HCT116 (cell line): ENCODE results near the gene PLD3. TPM values are rescaled to one million over a fixed set of nuclear protein-coding genes. Genes with fewer than 3 reads are reported as not detected.

Experiments
- ATAC-seq: fragments of 200-7000 bp; cut with Tn5 transposase; 2 replicates; pipeline ENCODE4 v1.9.1; 2020; ENCODE audit warnings: mild to moderate bottlenecking, moderate library complexity
- BruUV-seq: library from RNA; stranded (reverse); fragments of 400-500 nt; replicated peaks from 2 replicates; lab custom pipeline; 2021; lab: Mats Ljungman, UMichigan
- CTCF ChIA-PET: fragments of 300-600 bp; sonication (Branson Sonifier 250); formaldehyde crosslinking; loops from one replicate; lab custom pipeline; 2021; ENCODE audit warnings: antibody characterized with exemption; lab: Charles Lee
- POLR2A ChIA-PET: fragments of 300-600, 350-600 bp; sonication (Branson Sonifier 250); formaldehyde crosslinking; loops from one replicate; lab custom pipeline; 2021; ENCODE audit warnings: antibody characterized with exemption; lab: Charles Lee
- RAD21 ChIA-PET, 2 experiments: fragments of 300-600 bp; sonication (Branson Sonifier 250); formaldehyde crosslinking; loops; one replicate each; lab custom pipeline; 2023; ENCODE audit warnings: low total read pairs in 2 of 2; ENCODE audit not compliant: uncharacterized antibody in 2 of 2, unreplicated experiment in 2 of 2, low non-redundant PET in 1 of 2; lab: Charles Lee
- DNase-seq: peaks from one replicate; pipeline ENCODE4 v3.0.0-alpha.2; 2010; ENCODE audit warnings: low read depth, low spot score
- H2AFZ ChIP-seq: fragments of 200-600 bp; shearing (Covaris generic), sonication (generic); 2 replicates; pipeline ENCODE4 v1.6.1; 2017; ENCODE audit warnings: low read depth, mixed run types, mixed read lengths, antibody characterized with exemption, low read length; ENCODE audit not compliant: poor library complexity, severe bottlenecking
- H3K27ac ChIP-seq: 2 replicates; pipeline ENCODE4 v1.5.1; 2012; ENCODE audit warnings: low read depth, low read length
- H3K27me3 ChIP-seq: fragments of 200-600 bp; sonication (generic); 2 replicates; pipeline ENCODE4 v1.6.1; 2016; ENCODE audit warnings: mixed run types, low read length, mixed read lengths; ENCODE audit not compliant: insufficient read depth
- H3K36me3 ChIP-seq, 2 experiments: fragments of 200-500 bp in 1 of 2; fragments of 200-600 bp in 1 of 2; sonication (Bioruptor generic) in 1 of 2; sonication (generic) in 1 of 2; 2 replicates each; pipeline versions ENCODE4 v1.5.1 to v1.6.1; 2014 to 2016; ENCODE audit warnings: low read length in 2 of 2, inconsistent platforms in 1 of 2, mixed read lengths in 1 of 2, mixed run types in 1 of 2; ENCODE audit not compliant: insufficient read depth in 2 of 2, control insufficient read depth in 1 of 2
- H3K4me1 ChIP-seq, 2 experiments: fragments of 200-600 bp in 1 of 2; sonication (generic) in 1 of 2; 2 replicates each; pipeline versions ENCODE4 v1.5.1 to v1.6.1; 2012 to 2017; ENCODE audit warnings: low read length in 2 of 2, inconsistent platforms in 1 of 2, mild to moderate bottlenecking in 1 of 2, mixed read lengths in 1 of 2, mixed run types in 1 of 2, moderate library complexity in 1 of 2; ENCODE audit not compliant: insufficient read depth in 2 of 2, control insufficient read depth in 1 of 2
- H3K4me2 ChIP-seq: fragments of 200-600 bp; sonication (generic); 2 replicates; pipeline ENCODE4 v1.6.1; 2017; ENCODE audit warnings: mixed run types, low read length, mixed read lengths
- H3K4me3 ChIP-seq, 2 experiments: fragments of 200-600 bp in 1 of 2; sonication (generic) in 1 of 2; replicated peaks in 1 of 2; 2 replicates each; pipeline ENCODE4 v1.5.1; 2011 to 2016; ENCODE audit warnings: low read length in 2 of 2, control low read depth in 1 of 2, low read depth in 1 of 2, mild to moderate bottlenecking in 1 of 2, mixed read lengths in 1 of 2, mixed run types in 1 of 2
- H3K79me2 ChIP-seq: fragments of 200-600 bp; sonication (generic); 2 replicates; pipeline ENCODE4 v1.6.1; 2017; ENCODE audit warnings: mild to moderate bottlenecking, mixed run types, low read length, moderate library complexity, mixed read lengths; ENCODE audit not compliant: insufficient read depth
- H3K9ac ChIP-seq: fragments of 200-600 bp; sonication (generic); 2 replicates; pipeline ENCODE4 v1.6.1; 2016; ENCODE audit warnings: low read length, mixed read lengths
- H3K9me2 ChIP-seq: fragments of 200-600 bp; sonication (generic), shearing (Covaris generic); 2 replicates; pipeline ENCODE4 v1.6.1; 2017; ENCODE audit warnings: mixed run types, mild to moderate bottlenecking, moderate library complexity; ENCODE audit not compliant: insufficient read depth
- H3K9me3 ChIP-seq, 2 experiments: fragments of 200-500 bp in 1 of 2; fragments of 200-600 bp in 1 of 2; sonication (Bioruptor generic) in 1 of 2; sonication (generic) in 1 of 2; 2 replicates each; pipeline ENCODE4 v1.6.1; 2014 to 2017; ENCODE audit warnings: low read length in 2 of 2, mixed read lengths in 2 of 2, inconsistent platforms in 1 of 2, low read depth in 1 of 2, mild to moderate bottlenecking in 1 of 2, mixed run types in 1 of 2, moderate library complexity in 1 of 2; ENCODE audit not compliant: control insufficient read depth in 1 of 2, insufficient read depth in 1 of 2
- H4K20me1 ChIP-seq: fragments of 200-600 bp; sonication (generic), shearing (Covaris generic); 2 replicates; pipeline ENCODE4 v1.6.1; 2017; ENCODE audit warnings: mixed run types, mild to moderate bottlenecking, moderate library complexity; ENCODE audit not compliant: insufficient read depth
- CBX3 ChIP-seq: IDR thresholded peaks from 2 replicates; pipeline ENCODE4 v1.6.1; 2012; ENCODE audit warnings: low read depth
- CEBPB ChIP-seq: IDR thresholded peaks from 2 replicates; pipeline ENCODE4 v1.6.1; 2012; ENCODE audit warnings: low read depth
- ELF1 ChIP-seq: IDR thresholded peaks from 2 replicates; pipeline ENCODE4 v1.6.1; 2012; ENCODE audit warnings: low read depth, borderline replicate concordance
- EZH2 ChIP-seq: fragments of 200-600 bp; sonication (generic); IDR thresholded peaks from 2 replicates; pipeline ENCODE4 v1.6.1; 2017; ENCODE audit warnings: antibody characterized with exemption, mixed run types
- EZH2phosphoT487 ChIP-seq: fragments of 200-600 bp; IDR thresholded peaks from 2 replicates; pipeline ENCODE4 v1.6.1; 2018; ENCODE audit warnings: antibody characterized with exemption, borderline replicate concordance
- FOSL1 ChIP-seq: IDR thresholded peaks from 2 replicates; pipeline ENCODE4 v1.6.1; 2012; ENCODE audit warnings: low read depth
- POLR2A ChIP-seq: IDR thresholded peaks from 2 replicates; pipeline ENCODE4 v1.7.0; 2011; ENCODE audit warnings: borderline replicate concordance; ENCODE audit not compliant: insufficient read depth, insufficient read length; ENCODE audit errors: extremely low read depth
- POLR2AphosphoS5 ChIP-seq: IDR thresholded peaks from 2 replicates; pipeline ENCODE4 v1.6.1; 2011; ENCODE audit warnings: mild to moderate bottlenecking, low read depth, low read length, moderate library complexity
- RAD21 ChIP-seq: IDR thresholded peaks from 2 replicates; pipeline ENCODE4 v1.6.1; 2012; ENCODE audit warnings: low read depth, mild to moderate bottlenecking
- SP1 ChIP-seq: IDR thresholded peaks from 2 replicates; pipeline ENCODE4 v1.6.1; 2012; ENCODE audit warnings: low read depth
- SRF ChIP-seq: IDR thresholded peaks from 2 replicates; pipeline ENCODE4 v1.6.1; 2012; ENCODE audit warnings: low read depth
- TCF7L2 ChIP-seq: IDR thresholded peaks from 2 replicates; pipeline ENCODE4 v1.7.0; 2011; ENCODE audit warnings: borderline replicate concordance, inconsistent platforms; ENCODE audit not compliant: insufficient read depth, insufficient read length; ENCODE audit errors: extremely low read depth
- ZNF274 ChIP-seq: fragments of 200-500 bp; sonication (Bioruptor generic); IDR thresholded peaks from 2 replicates; pipeline ENCODE4 v1.6.1; 2014; ENCODE audit warnings: mild to moderate bottlenecking, low read depth, low read length, inconsistent platforms
- intact Hi-C: fragments of 100-400 bp; cut with micrococcal nuclease; formaldehyde crosslinking; loops from 2 replicates; pipeline ENCODE4 v1.10.0; 2022
- total RNA-seq: library from RNA; stranded (reverse); gene quantifications from one replicate; pipeline ENCODE4 v1.2.1, GENCODE V29; 2021; ENCODE audit not compliant: unreplicated experiment
- TF ChIP-seq, protein P1 (sequence below): IDR thresholded peaks from 2 replicates; pipeline ENCODE4 v1.6.1; 2012; ENCODE audit warnings: low read depth
- TF ChIP-seq, protein P2 (sequence below): IDR thresholded peaks from 2 replicates; pipeline ENCODE4 v1.6.1; 2012
- TF ChIP-seq, protein P3 (sequence below), 3 experiments: fragments of 200-600 bp in 1 of 3; sonication (generic) in 1 of 3; IDR thresholded peaks in 2 of 3; conservative IDR thresholded peaks in 1 of 3; 2 replicates each; pipeline ENCODE4 v1.5.1; 2012 to 2017; ENCODE audit warnings: low read depth in 2 of 3, low read length in 2 of 3, antibody characterized with exemption in 1 of 3, borderline replicate concordance in 1 of 3, control low read depth in 1 of 3, mild to moderate bottlenecking in 1 of 3, mixed read lengths in 1 of 3, mixed run types in 1 of 3, moderate library complexity in 1 of 3; ENCODE audit not compliant: insufficient read depth in 1 of 3
- TF ChIP-seq, protein P4 (sequence below): IDR thresholded peaks from 2 replicates; pipeline ENCODE4 v1.6.1; 2012
- TF ChIP-seq, protein P5 (sequence below): IDR thresholded peaks from 2 replicates; pipeline ENCODE4 v1.6.1; 2011; ENCODE audit warnings: mild to moderate bottlenecking, low read length, moderate library complexity; ENCODE audit not compliant: insufficient replicate concordance; ENCODE audit errors: extremely low read depth

The PLD3 gene
- total RNA-seq, 1 experiment from 2014 or later = 123 TPM

DNA sequence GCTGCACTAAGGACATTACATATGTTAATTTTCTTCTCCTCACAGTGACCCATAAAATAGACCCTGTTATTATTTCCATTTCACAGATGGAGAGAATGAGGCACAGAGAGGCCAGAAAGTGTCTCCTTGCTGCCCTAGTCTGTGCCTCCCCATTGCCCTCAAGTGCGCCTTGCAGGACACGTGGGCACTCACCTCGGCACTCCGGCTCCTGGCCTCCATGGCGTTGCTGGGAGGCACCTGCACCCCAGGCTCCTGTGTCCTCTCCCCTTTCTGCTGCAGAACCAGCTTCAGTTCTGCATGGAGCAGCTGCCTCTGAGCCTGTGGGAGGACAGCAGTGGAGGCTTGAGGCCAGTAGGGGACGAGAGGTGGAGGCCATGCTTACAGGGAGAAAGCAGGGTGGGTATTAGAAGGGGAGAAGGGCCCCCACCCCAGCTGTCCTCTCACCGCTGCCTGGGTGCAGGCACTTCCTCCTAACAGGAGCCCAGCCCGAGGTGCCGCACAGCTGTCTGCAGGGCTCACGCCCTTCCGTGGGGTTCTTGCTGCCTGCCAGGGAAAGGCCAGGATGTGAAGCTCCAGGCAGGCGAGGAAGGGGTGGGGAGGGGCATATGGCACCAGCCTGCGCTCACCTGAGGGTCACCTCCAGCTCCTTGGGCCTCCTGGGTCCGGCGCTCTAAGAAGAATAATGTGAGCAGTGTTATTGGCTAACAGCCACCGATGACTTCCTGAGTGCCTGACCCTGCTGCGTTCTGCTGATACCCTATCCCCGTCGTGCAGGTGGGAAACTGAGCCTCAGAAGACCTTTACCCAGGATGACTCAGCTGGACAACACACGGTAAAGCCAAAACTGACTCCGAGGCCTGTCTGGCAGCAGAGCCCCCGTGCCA is 59.5 kb downstream of the PLD3 start:
- ChIA-PET RAD21 (no interaction called here), CTCF (interaction anchor here (2.2 kb wide), 1 partner anchor 13 kb away, joined by 5 read pairs; no protein-coding TSS in a partner anchor), POLR2A (interaction anchor here (4.8 kb wide), 1 partner anchor 13 kb away, joined by 14 read pairs; no protein-coding TSS in a partner anchor)
- Histone ChIP-seq H4K20me1 (no peaks in the 10 kb centered on the region), H2AFZ (no peak overlapping the region), H3K9ac (no peak overlapping the region), H3K27ac (no peak overlapping the region), H3K9me3 (no peaks in the 10 kb centered on the region), H3K4me3 (no peak overlapping the region), H3K27me3 (no peaks in the 10 kb centered on the region), H3K4me2 (no peak overlapping the region), H3K9me2 (no peaks in the 10 kb centered on the region), H3K36me3 (no peaks in the 10 kb centered on the region), H3K4me1 (peaks cover 27 to 48% of the 10 kb centered on the region in 2 experiments), H3K79me2 (no peaks in the 10 kb centered on the region)
- DNase-seq (no peak), ATAC-seq (no peak)
- intact Hi-C loops = no loop called here
- no TSS peak for BruUV-seq
- TF ChIP-seq, protein P1, sequence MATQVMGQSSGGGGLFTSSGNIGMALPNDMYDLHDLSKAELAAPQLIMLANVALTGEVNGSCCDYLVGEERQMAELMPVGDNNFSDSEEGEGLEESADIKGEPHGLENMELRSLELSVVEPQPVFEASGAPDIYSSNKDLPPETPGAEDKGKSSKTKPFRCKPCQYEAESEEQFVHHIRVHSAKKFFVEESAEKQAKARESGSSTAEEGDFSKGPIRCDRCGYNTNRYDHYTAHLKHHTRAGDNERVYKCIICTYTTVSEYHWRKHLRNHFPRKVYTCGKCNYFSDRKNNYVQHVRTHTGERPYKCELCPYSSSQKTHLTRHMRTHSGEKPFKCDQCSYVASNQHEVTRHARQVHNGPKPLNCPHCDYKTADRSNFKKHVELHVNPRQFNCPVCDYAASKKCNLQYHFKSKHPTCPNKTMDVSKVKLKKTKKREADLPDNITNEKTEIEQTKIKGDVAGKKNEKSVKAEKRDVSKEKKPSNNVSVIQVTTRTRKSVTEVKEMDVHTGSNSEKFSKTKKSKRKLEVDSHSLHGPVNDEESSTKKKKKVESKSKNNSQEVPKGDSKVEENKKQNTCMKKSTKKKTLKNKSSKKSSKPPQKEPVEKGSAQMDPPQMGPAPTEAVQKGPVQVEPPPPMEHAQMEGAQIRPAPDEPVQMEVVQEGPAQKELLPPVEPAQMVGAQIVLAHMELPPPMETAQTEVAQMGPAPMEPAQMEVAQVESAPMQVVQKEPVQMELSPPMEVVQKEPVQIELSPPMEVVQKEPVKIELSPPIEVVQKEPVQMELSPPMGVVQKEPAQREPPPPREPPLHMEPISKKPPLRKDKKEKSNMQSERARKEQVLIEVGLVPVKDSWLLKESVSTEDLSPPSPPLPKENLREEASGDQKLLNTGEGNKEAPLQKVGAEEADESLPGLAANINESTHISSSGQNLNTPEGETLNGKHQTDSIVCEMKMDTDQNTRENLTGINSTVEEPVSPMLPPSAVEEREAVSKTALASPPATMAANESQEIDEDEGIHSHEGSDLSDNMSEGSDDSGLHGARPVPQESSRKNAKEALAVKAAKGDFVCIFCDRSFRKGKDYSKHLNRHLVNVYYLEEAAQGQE = no peak
- TF ChIP-seq TCF7L2 (no peak), SRF (no peak), ELF1 (no peak), EZH2 (no peak), RAD21 (no peak), POLR2A (no peak), CBX3 (no peak), CEBPB (no peak), ZNF274 (no peak), POLR2AphosphoS5 (no peak), EZH2phosphoT487 (no peak), FOSL1 (no peak), SP1 (no peak)
- TF ChIP-seq, protein P2, sequence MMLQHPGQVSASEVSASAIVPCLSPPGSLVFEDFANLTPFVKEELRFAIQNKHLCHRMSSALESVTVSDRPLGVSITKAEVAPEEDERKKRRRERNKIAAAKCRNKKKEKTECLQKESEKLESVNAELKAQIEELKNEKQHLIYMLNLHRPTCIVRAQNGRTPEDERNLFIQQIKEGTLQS = no peak
- TF ChIP-seq, protein P3, sequence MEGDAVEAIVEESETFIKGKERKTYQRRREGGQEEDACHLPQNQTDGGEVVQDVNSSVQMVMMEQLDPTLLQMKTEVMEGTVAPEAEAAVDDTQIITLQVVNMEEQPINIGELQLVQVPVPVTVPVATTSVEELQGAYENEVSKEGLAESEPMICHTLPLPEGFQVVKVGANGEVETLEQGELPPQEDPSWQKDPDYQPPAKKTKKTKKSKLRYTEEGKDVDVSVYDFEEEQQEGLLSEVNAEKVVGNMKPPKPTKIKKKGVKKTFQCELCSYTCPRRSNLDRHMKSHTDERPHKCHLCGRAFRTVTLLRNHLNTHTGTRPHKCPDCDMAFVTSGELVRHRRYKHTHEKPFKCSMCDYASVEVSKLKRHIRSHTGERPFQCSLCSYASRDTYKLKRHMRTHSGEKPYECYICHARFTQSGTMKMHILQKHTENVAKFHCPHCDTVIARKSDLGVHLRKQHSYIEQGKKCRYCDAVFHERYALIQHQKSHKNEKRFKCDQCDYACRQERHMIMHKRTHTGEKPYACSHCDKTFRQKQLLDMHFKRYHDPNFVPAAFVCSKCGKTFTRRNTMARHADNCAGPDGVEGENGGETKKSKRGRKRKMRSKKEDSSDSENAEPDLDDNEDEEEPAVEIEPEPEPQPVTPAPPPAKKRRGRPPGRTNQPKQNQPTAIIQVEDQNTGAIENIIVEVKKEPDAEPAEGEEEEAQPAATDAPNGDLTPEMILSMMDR (IDR thresholded peaks at IDR 0.05 in 2 of 3, conservative IDR thresholded peaks at IDR 0.05 in 1 of 3; ENCODE audit: borderline replicate concordance in 1 of 3, insufficient read depth in 1 of 3, low read depth in 2 of 3, low read length in 2 of 3) = no peak
- TF ChIP-seq, protein P4, sequence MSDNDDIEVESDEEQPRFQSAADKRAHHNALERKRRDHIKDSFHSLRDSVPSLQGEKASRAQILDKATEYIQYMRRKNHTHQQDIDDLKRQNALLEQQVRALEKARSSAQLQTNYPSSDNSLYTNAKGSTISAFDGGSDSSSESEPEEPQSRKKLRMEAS = no peak
- TF ChIP-seq, protein P5, sequence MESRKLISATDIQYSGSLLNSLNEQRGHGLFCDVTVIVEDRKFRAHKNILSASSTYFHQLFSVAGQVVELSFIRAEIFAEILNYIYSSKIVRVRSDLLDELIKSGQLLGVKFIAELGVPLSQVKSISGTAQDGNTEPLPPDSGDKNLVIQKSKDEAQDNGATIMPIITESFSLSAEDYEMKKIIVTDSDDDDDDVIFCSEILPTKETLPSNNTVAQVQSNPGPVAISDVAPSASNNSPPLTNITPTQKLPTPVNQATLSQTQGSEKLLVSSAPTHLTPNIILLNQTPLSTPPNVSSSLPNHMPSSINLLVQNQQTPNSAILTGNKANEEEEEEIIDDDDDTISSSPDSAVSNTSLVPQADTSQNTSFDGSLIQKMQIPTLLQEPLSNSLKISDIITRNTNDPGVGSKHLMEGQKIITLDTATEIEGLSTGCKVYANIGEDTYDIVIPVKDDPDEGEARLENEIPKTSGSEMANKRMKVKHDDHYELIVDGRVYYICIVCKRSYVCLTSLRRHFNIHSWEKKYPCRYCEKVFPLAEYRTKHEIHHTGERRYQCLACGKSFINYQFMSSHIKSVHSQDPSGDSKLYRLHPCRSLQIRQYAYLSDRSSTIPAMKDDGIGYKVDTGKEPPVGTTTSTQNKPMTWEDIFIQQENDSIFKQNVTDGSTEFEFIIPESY = no peak
